Glutamatergic neuron (in vitro differentiated cells): ENCODE measurements around the gene TRPC6. TPM values are rescaled to one million over a fixed set of nuclear protein-coding genes. Genes with fewer than 3 reads are reported as not detected.

Experiments
- DNase-seq: peaks from one replicate; pipeline ENCODE4 v3.0.0; 2022
- H3K27ac Mint-ChIP-seq: one replicate; pipeline ENCODE4 v1.8.0; 2020; ENCODE audit warnings: mild to moderate bottlenecking, mixed read lengths, inconsistent platforms; ENCODE audit not compliant: unreplicated experiment
- H3K27me3 Mint-ChIP-seq: one replicate; pipeline ENCODE4 v1.8.0; 2020; ENCODE audit warnings: mild to moderate bottlenecking, moderate library complexity, mixed read lengths, inconsistent platforms; ENCODE audit not compliant: unreplicated experiment
- H3K36me3 Mint-ChIP-seq: one replicate; pipeline ENCODE4 v1.8.0; 2020; ENCODE audit warnings: mild to moderate bottlenecking, mixed read lengths, inconsistent platforms; ENCODE audit not compliant: unreplicated experiment
- H3K4me1 Mint-ChIP-seq: one replicate; pipeline ENCODE4 v1.8.0; 2020; ENCODE audit warnings: mild to moderate bottlenecking, low read depth, mixed read lengths, inconsistent platforms; ENCODE audit not compliant: unreplicated experiment
- H3K4me3 Mint-ChIP-seq: one replicate; pipeline ENCODE4 v1.8.0; 2020; ENCODE audit warnings: mild to moderate bottlenecking, mixed read lengths, inconsistent platforms; ENCODE audit not compliant: unreplicated experiment
- H3K9me3 Mint-ChIP-seq: one replicate; pipeline ENCODE4 v1.8.0; 2020; ENCODE audit warnings: mild to moderate bottlenecking, moderate library complexity, mixed read lengths, inconsistent platforms; ENCODE audit not compliant: unreplicated experiment
- CTCF ChIP-seq: fragments of 200-600 bp; sonication (generic); IDR thresholded peaks from one replicate; pipeline ENCODE4 v1.5.0; 2021; ENCODE audit not compliant: partially characterized antibody, unreplicated experiment
- total RNA-seq: library from RNA; stranded (reverse); fragmentation: NEBNext Ultra II Directional; extraction: Animal tissue kit (Norgen Biotek cat#: 25700); gene quantifications from one replicate; pipeline ENCODE4 v1.2.1, GENCODE V29; 2021; ENCODE audit not compliant: unreplicated experiment

TRPC6 gene
- total RNA-seq, 1 donor from 2014 or later, result 0.27 TPM

- peak; percentile 16 for TF ChIP-seq CTCF
- peaks cover 4% of the 10 kb centered on the region for H3K9me3 Mint-ChIP-seq
- peak overlapping the region; percentile 89 for H3K27ac Mint-ChIP-seq
- peak; percentile 73 for DNase-seq
- H3K36me3 Mint-ChIP-seq, result peaks cover 12% of the 10 kb centered on the region
- H3K4me3 Mint-ChIP-seq, result no peak overlapping the region
- peaks cover 21% of the 10 kb centered on the region for H3K4me1 Mint-ChIP-seq
- H3K27me3 Mint-ChIP-seq, result peaks cover 7% of the 10 kb centered on the region
These were observed 67.3 kb downstream of the TRPC6 start for GRCh38 chr11:101516546-101516945.

GRCh38 chr11:101511065-101511464 lies 72.7 kb downstream of the TRPC6 start:
- Mint-ChIP-seq H3K36me3 (no peaks in the 10 kb centered on the region), H3K4me3 (no peak overlapping the region), H3K27me3 (no peaks in the 10 kb centered on the region), H3K9me3 (no peaks in the 10 kb centered on the region), H3K27ac (no peak overlapping the region), H3K4me1 (peaks cover 3% of the 10 kb centered on the region)
- no peak for TF ChIP-seq CTCF
- no peak for DNase-seq

- no peak for TF ChIP-seq CTCF
- Mint-ChIP-seq H3K27me3 (no peaks in the 10 kb centered on the region), H3K9me3 (no peaks in the 10 kb centered on the region)
These were observed 73.2 kb downstream of the TRPC6 start for GRCh38 chr11:101510591-101510990.

GRCh38 chr11:101509922-101510321 lies 73.9 kb downstream of the TRPC6 start:
- no peak for TF ChIP-seq CTCF
- no peak overlapping the region for H3K27ac Mint-ChIP-seq
- no peaks in the 10 kb centered on the region for H3K27me3 Mint-ChIP-seq
- no peaks in the 10 kb centered on the region for H3K4me1 Mint-ChIP-seq
- no peaks in the 10 kb centered on the region for H3K36me3 Mint-ChIP-seq
- H3K9me3 Mint-ChIP-seq, result no peaks in the 10 kb centered on the region
- no peak overlapping the region for H3K4me3 Mint-ChIP-seq
- DNase-seq, result no peak

More at GRCh38 chr11:101510591-101510990, 73.2 kb downstream of the TRPC6 start:
- H3K27ac Mint-ChIP-seq, result no peak overlapping the region
- no peak for DNase-seq
- no peak overlapping the region for H3K4me3 Mint-ChIP-seq
- H3K36me3 Mint-ChIP-seq, result no peaks in the 10 kb centered on the region
- peaks cover 3% of the 10 kb centered on the region for H3K4me1 Mint-ChIP-seq

- Mint-ChIP-seq H3K36me3 (no peaks in the 10 kb centered on the region), H3K9me3 (no peaks in the 10 kb centered on the region), H3K4me3 (no peak overlapping the region), H3K27ac (no peak overlapping the region), H3K4me1 (no peaks in the 10 kb centered on the region), H3K27me3 (no peaks in the 10 kb centered on the region)
- no peak for TF ChIP-seq CTCF
- no peak for DNase-seq
These were observed 75.4 kb downstream of the TRPC6 start for GRCh38 chr11:101508370-101508769.
